GM12878 (cell line): ENCODE results near the gene MAPKBP1.

ENCODE experiments used
- CTCF ChIP-seq, 3 experiments: IDR thresholded peaks in 2 of 3; conservative IDR thresholded peaks in 1 of 3; 2 replicates each; pipeline ENCODE4 v1.5.1; 2011; ENCODE audit warnings: low read depth in 3 of 3, low read length in 3 of 3, mild to moderate bottlenecking in 3 of 3, control low read depth in 2 of 3, moderate library complexity in 2 of 3, inconsistent platforms in 1 of 3, mixed read lengths in 1 of 3; ENCODE audit not compliant: control insufficient read depth in 2 of 3, insufficient read depth in 1 of 3; ENCODE audit errors: extremely low read depth in 1 of 3
- EGR1 ChIP-seq, 2 experiments: IDR thresholded peaks; 1 replicate in 1 of 2; 2 replicates in 1 of 2; pipeline ENCODE4 v1.6.1; 2011 to 2012; ENCODE audit warnings: low read depth in 2 of 2, low read length in 2 of 2, borderline replicate concordance in 1 of 2, mild to moderate bottlenecking in 1 of 2, moderate library complexity in 1 of 2
- ELK1 ChIP-seq: IDR thresholded peaks from 2 replicates; pipeline ENCODE4 v1.6.1; 2012; ENCODE audit warnings: low read depth, low read length, improper control_type of control experiment
- EZH2 ChIP-seq: IDR thresholded peaks from 2 replicates; pipeline ENCODE4 v1.6.1; 2012; ENCODE audit warnings: low read depth, mild to moderate bottlenecking, control low read depth, inconsistent platforms, low read length, borderline replicate concordance; ENCODE audit not compliant: control insufficient read depth
- HCFC1 ChIP-seq: fragments of 150-350 bp; IDR thresholded peaks from 2 replicates; pipeline ENCODE4 v1.6.1; 2014; ENCODE audit warnings: low read length
- NRF1 ChIP-seq: conservative IDR thresholded peaks from 2 replicates; pipeline ENCODE4 v1.6.1; 2011; ENCODE audit warnings: mild to moderate bottlenecking, low read depth, low read length, improper control_type of control experiment
- POLR2A ChIP-seq: IDR thresholded peaks from 2 replicates; pipeline ENCODE4 v1.6.1; 2011; ENCODE audit warnings: low read depth, mild to moderate bottlenecking, low read length
- RAD51 ChIP-seq: fragments of 450-650 bp; IDR thresholded peaks from 2 replicates; pipeline ENCODE4 v1.6.1; 2016; ENCODE audit warnings: moderate library complexity, mild to moderate bottlenecking, inconsistent platforms
- SMAD5 ChIP-seq: IDR thresholded peaks from 2 replicates; pipeline ENCODE4 v1.6.1; 2016; ENCODE audit warnings: antibody characterized with exemption, low read depth
- SMC3 ChIP-seq: IDR thresholded peaks from 2 replicates; pipeline ENCODE4 v1.6.1; 2011; ENCODE audit warnings: low read length, improper control_type of control experiment, borderline replicate concordance
- STAT3 ChIP-seq: IDR thresholded peaks from 2 replicates; pipeline ENCODE4 v1.6.1; 2011; ENCODE audit warnings: low read depth, low read length, improper control_type of control experiment
- TAF1 ChIP-seq: IDR thresholded peaks from 2 replicates; pipeline ENCODE4 v1.6.1; 2011; ENCODE audit warnings: mild to moderate bottlenecking, low read depth, low read length, borderline replicate concordance
- YY1 ChIP-seq: IDR thresholded peaks from 2 replicates; pipeline ENCODE4 v1.6.1; 2011; ENCODE audit warnings: low read depth, mild to moderate bottlenecking, low read length
- ZNF274 ChIP-seq: IDR thresholded peaks from one replicate; pipeline ENCODE4 v1.8.0; 2011; ENCODE audit not compliant: insufficient read length, insufficient read depth

DNA sequence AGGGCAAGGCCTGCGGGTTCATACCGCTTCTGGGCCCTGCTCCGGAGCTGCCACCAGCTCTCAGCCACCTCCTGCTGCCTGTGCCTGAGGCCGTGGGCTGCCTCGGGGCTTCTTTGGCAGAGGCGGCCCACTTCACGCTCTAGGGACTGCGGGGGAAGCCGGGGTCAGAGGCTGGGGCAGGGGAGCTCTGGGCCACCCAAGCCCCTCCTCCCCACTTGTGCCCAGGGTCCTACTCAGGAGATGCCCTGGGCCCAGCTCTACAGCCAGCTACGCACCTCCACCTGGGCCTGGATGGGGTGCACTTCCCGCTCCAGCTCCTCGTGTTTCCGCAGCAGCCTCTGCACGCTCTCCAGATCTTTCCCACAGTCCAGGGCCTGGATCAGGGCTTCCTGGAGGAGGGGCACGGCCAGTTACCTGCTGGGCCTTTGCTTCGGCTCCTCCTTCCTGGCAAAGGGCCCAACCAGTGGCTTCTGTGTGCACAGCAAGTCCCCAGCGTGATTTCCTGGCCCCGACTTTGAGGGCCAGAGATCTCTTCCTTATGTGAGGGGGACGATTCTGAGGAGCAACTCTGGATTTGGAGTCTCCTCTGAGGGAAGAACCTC is 88.3 kb downstream of the MAPKBP1 start:
- no peak for TF ChIP-seq ELK1
- TF ChIP-seq SMAD5: no peak
- TF ChIP-seq NRF1: no peak
- no peak for TF ChIP-seq RAD51
- TF ChIP-seq YY1: no peak
- no peak for TF ChIP-seq EZH2
- no peak for TF ChIP-seq EGR1 (IDR thresholded peaks at IDR 0.05; ENCODE audit: borderline replicate concordance in 1 of 2, low read depth in 2 of 2, low read length in 2 of 2)
- no peak for TF ChIP-seq STAT3
- no peak for TF ChIP-seq ZNF274
- TF ChIP-seq TAF1: no peak
- no peak for TF ChIP-seq POLR2A
- no peak for TF ChIP-seq HCFC1
- no peak for TF ChIP-seq SMC3
- TF ChIP-seq CTCF (IDR thresholded peaks at IDR 0.05 in 2 of 3, conservative IDR thresholded peaks at IDR 0.05 in 1 of 3; ENCODE audit: control insufficient read depth in 2 of 3, extremely low read depth in 1 of 3, insufficient read depth in 1 of 3, low read depth in 3 of 3, low read length in 3 of 3): no peak
